ENCODE data around the gene HPCAL1. TPM values are rescaled to one million over a fixed set of nuclear protein-coding genes. Genes with fewer than 3 reads are reported as not detected.
"Not testable (repeated sequence)": the region's sequence is repeated elsewhere in the genome, so short reads cannot be mapped to it uniquely, and the experiment has no call there.

Gene HPCAL1
- total and polyA plus RNA-seq, 2 donors (not counting 1 experiment from before 2014, with no cell fraction given), result 60.3 to 65.1 TPM

- WGBS (ENCODE audit: insufficient coverage), result 91% methylated on average over 11 of the region's 11 CpGs
- ATAC-seq (ENCODE audit: low read depth) (no peak), DNase-seq (no peak)
- no peaks in the 10 kb centered on the region for H3K36me3 ChIP-seq (replicated peaks in 1 of 2; ENCODE audit: control extremely low read depth in 1 of 2, control insufficient read depth in 1 of 2, extremely low read depth in 1 of 2, insufficient read depth in 2 of 2, low read length in 1 of 2)
- peaks cover 0 to 6% (median 3%) of the 10 kb centered on the region in 3 donors for H3K9me3 ChIP-seq (ENCODE audit: control extremely low read depth in 1 of 3, control insufficient read depth in 2 of 3, insufficient read depth in 1 of 3, low read length in 2 of 3)
- no peak overlapping the region for H3K27ac ChIP-seq (ENCODE audit: low read length in 2 of 2)
- H3K4me3 Mint-ChIP-seq, result no peak overlapping the region
- ChIA-PET POLR2A (no interaction called here), CTCF (no interaction called here)
- H3K27me3 ChIP-seq (replicated peaks in 1 of 4; ENCODE audit: control extremely low read depth in 1 of 4, control insufficient read depth in 3 of 4, insufficient read depth in 4 of 4, low read length in 3 of 4), result no peaks in the 10 kb centered on the region
- H3K79me2 ChIP-seq (ENCODE audit: control insufficient read depth, insufficient read depth, low read length), result no peaks in the 10 kb centered on the region
- no peak overlapping the region for H3K4me3 ChIP-seq (ENCODE audit: control extremely low read depth in 1 of 5, extremely low read depth in 1 of 5, insufficient read depth in 1 of 5, low read depth in 2 of 5, low read length in 4 of 5)
- H3K4me2 ChIP-seq (replicated peaks; ENCODE audit: low read depth, low read length, poor library complexity, severe bottlenecking), result no peak overlapping the region
- H3K4me1 ChIP-seq (ENCODE audit: control insufficient read depth in 2 of 2, insufficient read depth in 2 of 2, low read length in 2 of 2), result peaks cover 0 to 10% of the 10 kb centered on the region in 2 donors
- H3K9me3 Mint-ChIP-seq (ENCODE audit: insufficient read depth), result peaks cover 2% of the 10 kb centered on the region
- no peak overlapping the region for H3K27ac Mint-ChIP-seq
- no peak overlapping the region for H3K9ac ChIP-seq (ENCODE audit: low read length)
- H4K20me1 ChIP-seq (ENCODE audit: control insufficient read depth, insufficient read depth, low read length, poor library complexity, severe bottlenecking), result no peaks in the 10 kb centered on the region
- TF ChIP-seq CTCF (IDR thresholded peaks at IDR 0.05) (no peak), EZH2 (IDR thresholded peaks at IDR 0.05; ENCODE audit: borderline replicate concordance, insufficient read depth, low read depth, low read length, poor library complexity, severe bottlenecking) (no peak)
- H3K27me3 Mint-ChIP-seq, result no peaks in the 10 kb centered on the region
- intact Hi-C loops (cut with micrococcal nuclease), result no loop called here
- peaks cover 5% of the 10 kb centered on the region for H3K4me1 Mint-ChIP-seq
- no peak overlapping the region for H2AFZ ChIP-seq (ENCODE audit: insufficient read depth, low read depth, low read length, poor library complexity, severe bottlenecking)
These were observed 12.8 kb upstream of the HPCAL1 start for GRCh38 chr2:10289891-10290290.

- DNase-seq; H4K20me1 ChIP-seq (ENCODE audit: control insufficient read depth, insufficient read depth, low read length, poor library complexity, severe bottlenecking); H3K27me3 ChIP-seq (replicated peaks in 1 of 4; ENCODE audit: control extremely low read depth in 1 of 4, control insufficient read depth in 3 of 4, insufficient read depth in 4 of 4, low read length in 3 of 4); H3K4me2 ChIP-seq (replicated peaks; ENCODE audit: low read depth, low read length, poor library complexity, severe bottlenecking); POLR2A ChIA-PET; H3K4me1 Mint-ChIP-seq; H3K4me1 ChIP-seq (ENCODE audit: control insufficient read depth in 2 of 2, insufficient read depth in 2 of 2, low read length in 2 of 2); H3K9me3 ChIP-seq (ENCODE audit: control extremely low read depth in 1 of 3, control insufficient read depth in 2 of 3, insufficient read depth in 1 of 3, low read length in 2 of 3); H2AFZ ChIP-seq (ENCODE audit: insufficient read depth, low read depth, low read length, poor library complexity, severe bottlenecking); H3K9ac ChIP-seq (ENCODE audit: low read length); H3K4me3 ChIP-seq (ENCODE audit: control extremely low read depth in 1 of 5, extremely low read depth in 1 of 5, insufficient read depth in 1 of 5, low read depth in 2 of 5, low read length in 4 of 5); intact Hi-C loops (cut with micrococcal nuclease); H3K27me3 Mint-ChIP-seq; H3K9me3 Mint-ChIP-seq (ENCODE audit: insufficient read depth); H3K4me3 Mint-ChIP-seq; H3K27ac Mint-ChIP-seq; H3K79me2 ChIP-seq (ENCODE audit: control insufficient read depth, insufficient read depth, low read length); H3K27ac ChIP-seq (ENCODE audit: low read length in 2 of 2); H3K36me3 ChIP-seq (replicated peaks in 1 of 2; ENCODE audit: control extremely low read depth in 1 of 2, control insufficient read depth in 1 of 2, extremely low read depth in 1 of 2, insufficient read depth in 2 of 2, low read length in 1 of 2); ATAC-seq (ENCODE audit: low read depth); CTCF ChIA-PET: not testable (repeated sequence)
- WGBS (ENCODE audit: insufficient coverage), result no CpG with 5 or more reads among the region's 20 CpGs
These were observed 11.3 kb upstream of the HPCAL1 start for GRCh38 chr2:10291376-10291775.
